K562 (cell line): ENCODE results near the gene ZNF382. TPM values are rescaled to one million over a fixed set of nuclear protein-coding genes. Genes with fewer than 3 reads are reported as not detected.

Source experiments
- CBFA2T3 ChIP-seq: fragments of 450-650 bp; IDR thresholded peaks from 2 replicates; pipeline ENCODE4 v1.6.1; 2017
- CHCHD3 ChIP-seq: fragments of 250-450 bp; sonication (Bioruptor Pico); IDR thresholded peaks from 2 replicates; pipeline ENCODE4 v2.1.2; 2022; ENCODE audit warnings: mild to moderate bottlenecking
- CHD4 ChIP-seq: fragments of 200-600 bp; sonication (generic); IDR thresholded peaks from 3 replicates; pipeline ENCODE4 v1.6.1; 2012; ENCODE audit warnings: low read depth, mild to moderate bottlenecking, mixed read lengths, low read length, inconsistent platforms; ENCODE audit not compliant: insufficient read depth, insufficient replicate concordance, poor library complexity, severe bottlenecking
- E2F1 ChIP-seq: sonication (generic); formaldehyde crosslinking; IDR thresholded peaks from 2 replicates; pipeline ENCODE4 v1.8.1; 2023; ENCODE audit warnings: mild to moderate bottlenecking, missing genetic modification reagents, moderate library complexity
- EGR1 ChIP-seq: fragments of 450-650 bp; conservative IDR thresholded peaks from 2 replicates; pipeline ENCODE4 v1.6.1; 2017; ENCODE audit warnings: mild to moderate bottlenecking
- FIP1L1 ChIP-seq: fragments of 200-400 bp; formaldehyde crosslinking; IDR thresholded peaks from 2 replicates; pipeline ENCODE4 v1.6.1; 2018; ENCODE audit warnings: mild to moderate bottlenecking, low read depth, low read length; ENCODE audit not compliant: poor library complexity, severe bottlenecking
- GMEB1 ChIP-seq: fragments of 250-450 bp; sonication (Bioruptor Pico); IDR thresholded peaks from 2 replicates; pipeline ENCODE4 v1.4.0; 2020; ENCODE audit warnings: mild to moderate bottlenecking
- MCM7 ChIP-seq, 2 experiments: fragments of 450-650 bp; IDR thresholded peaks; 2 replicates each; pipeline ENCODE4 v1.6.1; 2016 to 2018
- NR2C1 ChIP-seq, 2 experiments: fragments of 450-650 bp; IDR thresholded peaks; 2 replicates each; pipeline ENCODE4 v1.6.1; 2017; ENCODE audit warnings: mild to moderate bottlenecking in 2 of 2, antibody characterized with exemption in 1 of 2, inconsistent platforms in 1 of 2, missing compliant biosample characterization in 1 of 2, missing genetic modification characterization in 1 of 2
- NR2C2 ChIP-seq, 2 experiments: fragments of 200-800 bp in 1 of 2; sonication (Bioruptor generic) in 1 of 2; sonication (generic) in 1 of 2; formaldehyde crosslinking in 1 of 2; IDR thresholded peaks; 2 replicates each; pipeline versions ENCODE4 v1.6.1 to v1.8.0; 2016 to 2022; ENCODE audit warnings: mild to moderate bottlenecking in 1 of 2, missing compliant biosample characterization in 1 of 2, missing genetic modification characterization in 1 of 2, missing genetic modification reagents in 1 of 2
- RHOXF2B ChIP-seq: fragments of 250-450 bp; sonication (Bioruptor Pico); conservative IDR thresholded peaks from 2 replicates; pipeline ENCODE4 v1.5.1; 2021
- SIN3B ChIP-seq: fragments of 450-650 bp; IDR thresholded peaks from 2 replicates; pipeline ENCODE4 v1.6.1; 2017; ENCODE audit warnings: low read depth, mild to moderate bottlenecking, moderate library complexity
- SNRNP70 ChIP-seq: fragments of 200-400 bp; formaldehyde crosslinking; optimal IDR thresholded peaks from 2 replicates; pipeline ENCODE3; 2017; ENCODE audit warnings: low read depth, low read length
- SP1 ChIP-seq: sonication (generic); formaldehyde crosslinking; IDR thresholded peaks from 2 replicates; pipeline ENCODE4 v1.8.1; 2022; ENCODE audit warnings: mild to moderate bottlenecking, missing genetic modification reagents
- SREBF1 ChIP-seq: fragments of 150-350 bp; IDR thresholded peaks from 2 replicates; pipeline ENCODE4 v1.6.1; 2014; ENCODE audit warnings: antibody characterized with exemption, low read depth, low read length, borderline replicate concordance
- TOE1 ChIP-seq, 2 experiments: fragments of 450-650 bp in 1 of 2; sonication (generic) in 1 of 2; formaldehyde crosslinking in 1 of 2; IDR thresholded peaks; 2 replicates each; pipeline versions ENCODE4 v1.7.1 to v1.8.0; 2016 to 2022; ENCODE audit warnings: borderline replicate concordance in 2 of 2, mild to moderate bottlenecking in 2 of 2, antibody characterized with exemption in 1 of 2, inconsistent platforms in 1 of 2, low read depth in 1 of 2, missing genetic modification reagents in 1 of 2, moderate library complexity in 1 of 2
- ZEB2 ChIP-seq: fragments of 450-650 bp; IDR thresholded peaks from 2 replicates; pipeline ENCODE4 v1.6.1; 2016
- ZKSCAN3 ChIP-seq: fragments of 250-450 bp; sonication (Bioruptor Pico); IDR thresholded peaks from 2 replicates; pipeline ENCODE4 v1.4.0; 2020
- ZKSCAN8 ChIP-seq: fragments of 200-800 bp; sonication (Bioruptor generic); IDR thresholded peaks from 2 replicates; pipeline ENCODE4 v1.6.1; 2016; ENCODE audit warnings: missing genetic modification characterization, missing compliant biosample characterization
- ZNF274 ChIP-seq: IDR thresholded peaks from 2 replicates; pipeline ENCODE4 v1.6.1; 2011; ENCODE audit warnings: low read depth, mild to moderate bottlenecking, low read length, moderate library complexity, borderline replicate concordance
- ZNF398 ChIP-seq: fragments of 250-450 bp; sonication (Bioruptor Pico); IDR thresholded peaks from 2 replicates; pipeline ENCODE4 v1.8.0; 2021; ENCODE audit warnings: moderate library complexity, mild to moderate bottlenecking, inconsistent platforms
- ZNF644 ChIP-seq: fragments of 200-800 bp; sonication (Bioruptor generic); IDR thresholded peaks from 2 replicates; pipeline ENCODE4 v1.6.1; 2016; ENCODE audit warnings: low read depth, missing genetic modification characterization, missing compliant biosample characterization
- ZNF717 ChIP-seq: fragments of 250-450 bp; sonication (Bioruptor Pico); IDR thresholded peaks from 2 replicates; pipeline ENCODE4 v1.5.0; 2021
- polyA plus RNA-seq, 8 experiments: library from polyadenylated mRNA; depleted of rRNA in 4 of 8; stranded (reverse) in 5 of 8; unstranded in 3 of 8; fragments of >200 nt; fragmentation: Nextera tagmentation in 2 of 8; fragmentation: Illumina TruSeq in 1 of 8; extraction: Ambion mirVana in 2 of 8; extraction: Trizol in 1 of 8; gene quantifications; 2 replicates each; pipeline versions ENCODE4 v1.2.1 to v1.2.3, GENCODE V29; 2011 to 2014; ENCODE audit warnings: inconsistent platforms in 1 of 8, missing spikeins in 1 of 8
- total RNA-seq, 7 experiments: library from RNA; depleted of rRNA in 6 of 7; stranded (reverse); fragments of >200 nt in 6 of 7; fragmentation: Illumina TruSeq in 2 of 7; extraction: Trizol in 2 of 7; gene quantifications; 2 replicates each; pipeline versions ENCODE4 v1.2.1 to v1.2.3, GENCODE V29; 2011 to 2021; ENCODE audit warnings: low replicate concordance in 1 of 7

Gene ZNF382
- total and polyA plus RNA-seq, 9 of the 15 experiments (the other 6 are each of a cell fraction or from before 2014, with no cell fraction given): 0.04 to 0.27 (median 0.16) TPM; not detected in 5

GRCh38 chr19:36573020-36573894, 31.9 kb upstream of the ZNF382 start, which contains the start of gene ZNF529 (continued):
- TF ChIP-seq GMEB1 (CRISPR knock-in tag) (peak; percentile 39; the same call in 1 of the 2 replicates), CHCHD3 (CRISPR knock-in tag) (no peak), E2F1 (0 out of 2 replicates have a peak, but pooled peaks have one; percentile 53), TOE1 (IDR thresholded peaks at IDR 0.05; ENCODE audit: borderline replicate concordance) (no peak), TOE1 (CRISPR knock-in tag; IDR thresholded peaks at IDR 0.05; ENCODE audit: borderline replicate concordance, low read depth) (no peak), ZNF717 (CRISPR knock-in tag) (no peak), SIN3B (no peak; the same call in 1 of the 2 replicates), CHD4 (no peak), FIP1L1 (peak; percentile 78), ZKSCAN8 (CRISPR knock-in tag) (no peak), EGR1 (no peak), ZKSCAN3 (CRISPR knock-in tag) (no peak), NR2C2 (CRISPR knock-in tag; IDR thresholded peaks at IDR 0.05) (peak; percentile 100), NR2C2 (tag; IDR thresholded peaks at IDR 0.05) (peak; percentile 100), RHOXF2B (no peak), CBFA2T3 (0 out of 2 replicates have a peak, but pooled peaks have one; percentile 19), ZNF274 (no peak), SREBF1 (peak; percentile 64; the same call in 1 of the 2 replicates), ZNF644 (tag) (no peak), ZEB2 (0 out of 2 replicates have a peak, but pooled peaks have one; percentile 34), MCM7 (IDR thresholded peaks at IDR 0.05) (no peak), SP1 (peak; percentile 64; the same call in 1 of the 2 replicates), NR2C1 (IDR thresholded peaks at IDR 0.05) (peak; percentile 100), NR2C1 (tag; IDR thresholded peaks at IDR 0.05) (peak; percentile 100), ZNF398 (no peak), SNRNP70 (no peak)
